GF-D8 (cell line): ENCODE measurements around the gene PTPN14.

ENCODE experiments used
- DNase-seq: peaks from one replicate; lab custom pipeline; 2025; lab: John Stamatoyannopoulos, UW

Gene PTPN14

GRCh38 chr1:214306269-214306668 is 245.1 kb downstream of the PTPN14 start:
- no peak for DNase-seq

GRCh38 chr1:214305164-214305751 is 246.1 kb downstream of the PTPN14 start:
- no peak for DNase-seq

- no peak for DNase-seq
Measured at GRCh38 chr1:214303141-214303930, 248.1 kb downstream of the PTPN14 start.

GRCh38 chr1:214301526-214301925 is 249.9 kb downstream of the PTPN14 start:
- DNase-seq = no peak

GRCh38 chr1:214300149-214300780 is 251.1 kb downstream of the PTPN14 start:
- DNase-seq = no peak
